GM12872 (cell line): ENCODE results near the gene TDRD6.

Experiments used
- TF ChIP-seq, protein P1 (sequence below): IDR thresholded peaks from 3 replicates; pipeline ENCODE4 v1.5.1; 2011; ENCODE audit warnings: low read depth, mild to moderate bottlenecking, low read length, moderate library complexity; ENCODE audit not compliant: insufficient read depth

The TDRD6 gene

DNA sequence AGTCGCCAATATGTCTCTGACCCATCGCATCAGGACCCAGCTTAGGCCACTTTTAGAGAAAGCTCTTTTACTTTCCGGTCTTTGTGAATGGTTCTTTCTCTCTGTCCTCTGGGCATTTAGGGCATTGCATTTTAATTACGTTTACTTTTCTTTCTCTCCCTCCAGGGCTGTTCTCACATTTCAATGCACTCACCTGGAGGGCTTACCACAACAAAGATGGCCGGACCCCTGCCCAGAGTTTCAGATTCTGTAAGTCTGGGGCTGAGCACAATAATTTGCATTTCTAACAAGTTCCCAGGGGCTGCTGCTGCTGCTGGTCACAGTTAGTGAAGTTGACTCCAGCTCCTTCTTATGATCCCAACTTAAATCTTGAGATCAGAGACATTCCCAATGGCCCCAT is 62.0 kb downstream of the TDRD6 start:
- TF ChIP-seq, protein P1, sequence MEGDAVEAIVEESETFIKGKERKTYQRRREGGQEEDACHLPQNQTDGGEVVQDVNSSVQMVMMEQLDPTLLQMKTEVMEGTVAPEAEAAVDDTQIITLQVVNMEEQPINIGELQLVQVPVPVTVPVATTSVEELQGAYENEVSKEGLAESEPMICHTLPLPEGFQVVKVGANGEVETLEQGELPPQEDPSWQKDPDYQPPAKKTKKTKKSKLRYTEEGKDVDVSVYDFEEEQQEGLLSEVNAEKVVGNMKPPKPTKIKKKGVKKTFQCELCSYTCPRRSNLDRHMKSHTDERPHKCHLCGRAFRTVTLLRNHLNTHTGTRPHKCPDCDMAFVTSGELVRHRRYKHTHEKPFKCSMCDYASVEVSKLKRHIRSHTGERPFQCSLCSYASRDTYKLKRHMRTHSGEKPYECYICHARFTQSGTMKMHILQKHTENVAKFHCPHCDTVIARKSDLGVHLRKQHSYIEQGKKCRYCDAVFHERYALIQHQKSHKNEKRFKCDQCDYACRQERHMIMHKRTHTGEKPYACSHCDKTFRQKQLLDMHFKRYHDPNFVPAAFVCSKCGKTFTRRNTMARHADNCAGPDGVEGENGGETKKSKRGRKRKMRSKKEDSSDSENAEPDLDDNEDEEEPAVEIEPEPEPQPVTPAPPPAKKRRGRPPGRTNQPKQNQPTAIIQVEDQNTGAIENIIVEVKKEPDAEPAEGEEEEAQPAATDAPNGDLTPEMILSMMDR = no peak

DNA sequence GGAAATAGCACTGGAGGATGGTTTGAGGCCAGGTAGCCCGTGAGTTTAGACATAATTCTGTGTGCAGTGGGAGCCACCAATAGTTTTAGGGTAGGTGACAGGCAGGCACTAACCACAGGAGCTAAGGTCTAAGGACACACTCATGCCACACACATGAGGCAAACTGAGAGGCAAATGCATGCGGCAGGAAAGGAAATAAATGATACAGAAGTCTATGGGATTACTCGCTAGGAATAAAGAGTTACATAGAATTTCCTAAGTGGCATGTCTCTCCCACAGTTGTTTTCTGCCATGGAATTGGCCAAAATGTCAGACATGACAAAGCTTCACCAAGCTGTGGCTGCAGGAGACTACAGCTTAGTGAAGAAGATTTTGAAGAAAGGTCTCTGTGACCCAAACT is 64.0 kb downstream of the TDRD6 start:
- TF ChIP-seq, protein P1 = no peak
